Esophagus squamous epithelium (tissue), 4 donors: ENCODE results near the gene IFI44.

Experiments used
- POLR2A ChIP-seq, 4 donors: fragments of 450-650 bp; IDR thresholded peaks; one replicate each; pipeline ENCODE4 v1.6.1; 2017; ENCODE audit warnings: antibody characterized with exemption in 4 of 4, mild to moderate bottlenecking in 4 of 4, moderate library complexity in 3 of 4
- TF ChIP-seq, protein P1 (sequence below), 6 experiments: fragments of 450-650 bp in 4 of 6; fragments of 200-600 bp in 2 of 6; sonication (generic) in 2 of 6; IDR thresholded peaks; one replicate each; pipeline ENCODE4 v1.5.1; 2016 to 2019; ENCODE audit warnings: antibody characterized with exemption in 6 of 6, mild to moderate bottlenecking in 4 of 6, moderate library complexity in 4 of 6

DNA sequence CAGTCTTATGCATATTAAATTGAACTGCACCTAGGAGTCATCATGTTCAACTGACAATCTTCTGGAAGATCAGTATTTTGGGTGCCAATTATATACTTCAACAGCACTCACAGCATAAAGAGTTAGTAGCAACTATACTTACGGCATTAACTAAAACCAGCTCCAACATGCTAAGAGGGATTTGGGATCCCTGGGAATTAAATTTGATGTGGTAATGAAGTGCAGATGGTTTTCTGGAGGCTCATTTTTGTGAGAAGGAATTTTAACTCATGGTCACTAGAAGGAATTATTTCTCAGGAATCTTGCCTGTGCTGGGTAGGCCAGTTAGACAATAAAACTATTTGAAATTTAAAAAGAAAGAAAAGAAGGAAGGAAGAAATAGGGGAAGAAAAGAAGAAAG lies 18.3 kb downstream of the IFI44 start:
- TF ChIP-seq, protein P1, sequence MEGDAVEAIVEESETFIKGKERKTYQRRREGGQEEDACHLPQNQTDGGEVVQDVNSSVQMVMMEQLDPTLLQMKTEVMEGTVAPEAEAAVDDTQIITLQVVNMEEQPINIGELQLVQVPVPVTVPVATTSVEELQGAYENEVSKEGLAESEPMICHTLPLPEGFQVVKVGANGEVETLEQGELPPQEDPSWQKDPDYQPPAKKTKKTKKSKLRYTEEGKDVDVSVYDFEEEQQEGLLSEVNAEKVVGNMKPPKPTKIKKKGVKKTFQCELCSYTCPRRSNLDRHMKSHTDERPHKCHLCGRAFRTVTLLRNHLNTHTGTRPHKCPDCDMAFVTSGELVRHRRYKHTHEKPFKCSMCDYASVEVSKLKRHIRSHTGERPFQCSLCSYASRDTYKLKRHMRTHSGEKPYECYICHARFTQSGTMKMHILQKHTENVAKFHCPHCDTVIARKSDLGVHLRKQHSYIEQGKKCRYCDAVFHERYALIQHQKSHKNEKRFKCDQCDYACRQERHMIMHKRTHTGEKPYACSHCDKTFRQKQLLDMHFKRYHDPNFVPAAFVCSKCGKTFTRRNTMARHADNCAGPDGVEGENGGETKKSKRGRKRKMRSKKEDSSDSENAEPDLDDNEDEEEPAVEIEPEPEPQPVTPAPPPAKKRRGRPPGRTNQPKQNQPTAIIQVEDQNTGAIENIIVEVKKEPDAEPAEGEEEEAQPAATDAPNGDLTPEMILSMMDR (IDR thresholded peaks at IDR 0.05) = no peak
- no peak for TF ChIP-seq POLR2A (IDR thresholded peaks at IDR 0.05)
